Measurements from ENCODE around the gene CAMTA1. TPM values are rescaled to one million over a fixed set of nuclear protein-coding genes. Genes with fewer than 3 reads are reported as not detected.

CAMTA1 gene
- total RNA-seq, 1 experiment from 2014 or later = 103 TPM

DNA sequence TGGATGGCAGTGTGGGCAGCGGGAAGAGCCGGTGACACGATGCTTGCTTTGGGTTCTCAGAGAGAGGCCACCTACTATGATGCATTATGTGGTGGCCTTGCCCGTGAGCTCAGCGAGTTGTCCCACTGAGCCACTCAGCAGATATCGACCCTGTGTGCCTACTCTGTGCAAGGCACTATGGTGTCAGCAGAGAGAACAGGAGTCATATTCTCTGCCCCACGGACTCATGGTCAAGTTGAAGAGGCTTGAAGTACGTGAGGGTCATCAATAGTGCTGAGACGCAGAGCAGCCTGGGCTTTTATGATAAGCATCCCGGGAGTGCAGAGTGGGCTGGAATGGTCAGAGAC, 466.2 kb downstream of the CAMTA1 start:
- no peak for DNase-seq
- no peaks in the 10 kb centered on the region for H3K27me3 ChIP-seq
- no peaks in the 10 kb centered on the region for H3K9me3 ChIP-seq
- H3K4me3 ChIP-seq = no peak overlapping the region
- H3K36me3 ChIP-seq = no peaks in the 10 kb centered on the region

DNA sequence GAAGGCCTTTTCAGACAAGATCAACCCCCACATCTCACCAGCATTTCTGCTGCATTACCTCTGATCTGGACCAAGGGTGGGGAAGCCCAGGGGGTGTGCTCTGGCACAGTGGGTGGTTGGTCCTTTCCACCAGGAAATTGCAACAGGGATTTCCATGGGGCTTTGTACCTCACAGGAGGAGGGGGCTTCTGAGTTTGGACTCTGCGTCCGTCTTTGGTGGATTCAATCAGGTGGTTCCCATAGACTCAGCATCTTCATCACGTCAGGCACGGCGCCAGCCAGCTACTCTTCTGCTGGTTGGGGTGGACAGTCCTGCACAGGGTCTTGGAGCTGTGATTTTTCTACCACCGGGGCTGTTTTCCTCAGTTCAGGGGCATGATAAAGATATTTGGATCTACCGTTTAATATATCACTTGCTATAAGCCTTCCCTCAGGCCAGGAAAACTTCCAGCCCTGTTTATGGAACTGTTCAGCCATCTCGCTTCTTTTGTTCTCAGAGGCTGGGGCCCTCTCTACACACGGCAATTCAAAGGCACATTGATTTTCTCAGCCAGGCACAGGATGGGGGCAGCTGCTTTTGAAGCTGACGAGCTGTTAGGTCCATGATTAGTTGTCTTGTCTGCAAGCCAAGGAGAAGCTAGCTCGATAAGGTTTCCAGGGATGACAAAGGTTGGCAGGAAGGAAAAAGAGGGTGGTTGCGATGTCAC, 467.3 kb downstream of the CAMTA1 start:
- H3K9me3 ChIP-seq = no peaks in the 10 kb centered on the region
- no peak for DNase-seq
- H3K27me3 ChIP-seq = no peaks in the 10 kb centered on the region
- no peak overlapping the region for H3K4me3 ChIP-seq
- H3K36me3 ChIP-seq = no peaks in the 10 kb centered on the region

DNA sequence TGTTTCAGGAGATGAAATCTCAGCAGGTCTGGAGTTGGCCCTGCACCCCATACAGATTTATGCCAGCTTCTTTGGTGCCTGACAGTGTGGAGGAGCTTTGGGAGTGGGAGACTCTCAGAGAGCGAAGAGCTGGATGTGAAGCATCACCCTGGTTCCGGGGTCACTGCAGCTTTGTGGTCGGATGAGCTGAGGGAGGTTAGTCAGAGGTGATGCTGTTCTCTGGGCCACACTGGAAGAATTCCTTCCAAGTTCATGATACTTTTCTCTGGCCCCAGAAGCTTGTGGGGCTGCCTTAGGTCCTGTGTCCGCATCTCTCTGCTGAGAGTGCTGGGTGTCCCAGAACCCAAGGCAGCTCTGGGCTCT, 467.8 kb downstream of the CAMTA1 start:
- no peaks in the 10 kb centered on the region for H3K27me3 ChIP-seq
- DNase-seq = no peak
- H3K36me3 ChIP-seq = no peaks in the 10 kb centered on the region
- H3K4me3 ChIP-seq = no peak overlapping the region
- no peaks in the 10 kb centered on the region for H3K9me3 ChIP-seq

DNA sequence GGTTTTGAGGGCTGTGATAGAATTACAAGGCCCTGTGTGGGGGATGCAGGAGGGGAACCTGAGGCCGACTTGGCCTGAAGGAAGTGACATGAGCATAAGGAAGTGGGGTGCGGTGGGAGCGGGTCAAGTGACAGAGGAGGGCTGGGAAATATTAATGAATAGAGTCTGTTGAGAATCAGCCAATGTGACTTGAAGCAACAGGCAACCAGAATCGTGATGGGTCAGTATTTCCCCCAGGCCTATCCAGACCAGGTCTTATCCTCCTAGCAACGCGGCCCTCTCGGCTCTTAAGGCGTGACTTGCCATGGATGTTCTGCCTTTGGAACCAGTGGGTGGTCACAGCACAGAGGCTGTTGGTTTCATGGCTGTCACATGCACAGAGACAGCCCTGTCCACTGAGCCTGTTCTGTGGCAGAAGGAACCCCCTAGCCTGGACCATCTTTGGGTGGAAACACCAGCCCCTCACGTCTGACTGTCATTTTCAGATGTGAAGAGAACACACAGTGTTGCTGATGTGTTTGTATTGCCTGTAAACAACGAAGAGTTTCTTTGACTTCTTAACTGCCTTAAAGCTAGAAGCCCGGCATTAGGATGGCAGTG, 468.8 kb downstream of the CAMTA1 start:
- Histone ChIP-seq H3K36me3 (no peaks in the 10 kb centered on the region), H3K4me3 (no peak overlapping the region), H3K27me3 (no peaks in the 10 kb centered on the region), H3K9me3 (no peaks in the 10 kb centered on the region)
- no peak for DNase-seq

DNA sequence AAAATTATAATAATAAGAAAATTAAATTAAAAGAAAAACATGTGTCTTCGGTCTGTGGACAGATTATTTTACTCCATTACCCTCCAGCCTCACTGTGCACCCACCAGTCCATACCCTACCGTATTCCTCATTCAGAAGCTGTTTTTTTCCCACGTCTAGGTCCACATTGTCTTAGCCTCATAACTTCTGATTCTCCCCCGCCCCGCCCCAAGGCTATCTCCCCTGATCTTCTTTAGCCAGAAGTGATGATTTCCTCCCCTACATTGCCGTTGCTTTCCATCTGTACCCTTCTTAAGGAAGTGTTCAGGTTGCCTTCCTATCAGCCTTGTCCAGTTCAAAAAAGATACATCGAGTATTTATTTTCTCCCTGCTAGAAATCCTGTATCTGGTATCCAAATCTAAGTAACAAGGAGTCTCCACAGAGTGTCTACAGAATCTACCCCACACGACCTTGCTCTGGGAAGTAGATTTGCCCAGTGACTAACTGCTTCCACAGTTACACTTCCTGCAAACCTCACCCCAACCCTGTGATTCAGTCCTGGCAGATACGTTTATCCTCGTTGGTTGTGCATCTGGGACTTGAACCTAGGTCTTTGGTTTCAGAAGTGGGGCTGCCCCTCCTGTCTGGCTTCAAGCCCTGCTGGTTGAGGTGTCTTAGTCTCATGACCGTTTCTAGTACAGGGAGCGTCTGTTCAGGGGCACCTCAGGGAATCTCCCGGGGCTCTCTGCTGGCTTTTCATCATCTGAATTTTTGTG, 470.2 kb downstream of the CAMTA1 start:
- Histone ChIP-seq H3K9me3 (no peaks in the 10 kb centered on the region), H3K4me3 (no peak overlapping the region), H3K27me3 (no peaks in the 10 kb centered on the region), H3K36me3 (no peaks in the 10 kb centered on the region)
- peak; percentile 38 for DNase-seq

DNA sequence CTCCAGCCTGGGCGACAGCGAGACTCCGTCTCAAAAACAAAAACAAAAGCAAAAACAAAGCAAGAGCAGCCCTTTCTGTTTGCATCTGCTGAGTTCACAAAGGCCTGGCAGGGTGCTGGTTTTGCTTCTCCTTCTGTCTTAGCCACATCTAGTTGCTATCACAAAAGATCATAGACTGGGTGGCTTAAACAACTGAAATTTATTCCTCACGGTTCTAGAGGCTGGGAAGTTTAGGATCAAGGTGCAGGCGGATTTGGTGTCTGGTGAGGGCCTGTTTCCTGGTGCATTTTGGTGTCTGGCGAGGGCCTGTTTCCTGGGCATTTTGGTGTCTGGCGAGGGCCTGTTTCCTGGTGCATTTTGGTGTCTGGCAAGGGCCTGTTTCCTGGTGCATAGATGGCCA, 471.3 kb downstream of the CAMTA1 start:
- no peak overlapping the region for H3K4me3 ChIP-seq
- no peak for DNase-seq
- no peaks in the 10 kb centered on the region for H3K36me3 ChIP-seq
- no peaks in the 10 kb centered on the region for H3K27me3 ChIP-seq
- no peaks in the 10 kb centered on the region for H3K9me3 ChIP-seq

DNA sequence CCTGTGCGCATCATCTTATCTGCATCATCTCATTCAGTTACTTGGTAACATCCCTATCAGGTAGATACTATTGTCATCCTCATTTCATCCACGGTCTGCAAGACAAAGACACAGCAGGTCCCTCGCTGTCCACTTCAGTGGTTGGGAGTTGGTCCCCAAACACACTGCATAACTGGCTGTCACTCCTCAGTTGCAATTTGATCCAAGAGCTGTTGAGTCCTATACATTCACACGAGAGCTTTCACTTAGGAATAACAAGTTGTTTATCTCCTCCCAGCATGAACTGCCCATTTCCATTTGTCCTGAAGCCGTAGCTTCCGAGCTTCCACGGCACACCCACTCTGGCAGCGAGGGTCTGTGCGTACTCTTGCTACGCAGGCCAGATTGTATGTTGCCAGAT, 472.0 kb downstream of the CAMTA1 start:
- H3K9me3 ChIP-seq = no peaks in the 10 kb centered on the region
- H3K27me3 ChIP-seq = no peaks in the 10 kb centered on the region
- no peaks in the 10 kb centered on the region for H3K36me3 ChIP-seq
- H3K4me3 ChIP-seq = no peak overlapping the region
- no peak for DNase-seq

DNA sequence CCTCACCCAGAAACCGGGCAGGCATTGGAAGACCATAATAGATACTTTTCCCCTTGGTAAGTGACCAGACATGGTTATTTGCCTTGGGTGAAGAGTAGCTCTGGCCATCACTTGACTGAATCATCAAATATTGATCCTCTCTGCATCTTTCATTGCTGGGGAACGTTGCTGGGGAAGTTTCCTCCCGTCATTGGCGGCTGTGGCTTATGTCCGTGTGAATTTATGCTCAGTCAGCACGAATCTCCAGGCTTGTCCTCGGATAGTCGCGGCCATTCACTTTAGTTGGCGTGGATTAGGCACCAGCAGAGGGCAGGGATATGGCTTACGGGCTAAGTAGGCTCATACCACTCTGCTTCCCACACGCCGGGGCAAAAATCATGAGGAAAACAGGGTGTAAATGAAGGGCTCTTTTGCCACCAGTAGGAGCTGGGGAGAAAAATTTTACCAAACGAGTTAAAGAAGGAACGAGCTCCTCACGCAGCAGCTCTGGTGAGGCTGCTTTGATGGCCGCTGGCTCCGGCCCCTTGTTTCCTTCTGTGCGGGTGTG, 473.4 kb downstream of the CAMTA1 start:
- no peaks in the 10 kb centered on the region for H3K9me3 ChIP-seq
- H3K27me3 ChIP-seq = no peaks in the 10 kb centered on the region
- no peak for DNase-seq

DNA sequence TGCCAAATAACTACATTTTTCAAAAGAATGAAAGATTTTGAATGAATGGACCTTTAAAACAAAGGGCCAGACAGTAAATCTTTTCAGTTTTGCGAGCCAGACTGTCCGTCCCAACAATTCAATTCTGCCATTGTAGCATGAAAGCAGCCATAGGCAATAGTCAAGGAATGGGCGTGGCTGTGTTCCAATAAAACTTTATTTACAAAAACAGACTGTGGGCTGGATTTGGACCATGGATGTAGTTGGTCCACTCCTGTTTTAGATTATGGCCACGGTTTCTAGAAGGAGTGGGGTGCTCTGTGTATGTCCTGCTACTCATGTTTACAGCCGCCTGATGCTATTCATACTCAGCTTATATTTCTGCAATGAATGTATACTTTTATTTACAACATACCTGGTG, 474.7 kb downstream of the CAMTA1 start:
- DNase-seq = no peak
- no peaks in the 10 kb centered on the region for H3K9me3 ChIP-seq
- no peaks in the 10 kb centered on the region for H3K36me3 ChIP-seq
- no peaks in the 10 kb centered on the region for H3K27me3 ChIP-seq
- H3K4me3 ChIP-seq = no peak overlapping the region

More for the DNA sequence above, 473.4 kb downstream of the CAMTA1 start:
- no peak overlapping the region for H3K4me3 ChIP-seq
- H3K36me3 ChIP-seq = no peaks in the 10 kb centered on the region

DNA sequence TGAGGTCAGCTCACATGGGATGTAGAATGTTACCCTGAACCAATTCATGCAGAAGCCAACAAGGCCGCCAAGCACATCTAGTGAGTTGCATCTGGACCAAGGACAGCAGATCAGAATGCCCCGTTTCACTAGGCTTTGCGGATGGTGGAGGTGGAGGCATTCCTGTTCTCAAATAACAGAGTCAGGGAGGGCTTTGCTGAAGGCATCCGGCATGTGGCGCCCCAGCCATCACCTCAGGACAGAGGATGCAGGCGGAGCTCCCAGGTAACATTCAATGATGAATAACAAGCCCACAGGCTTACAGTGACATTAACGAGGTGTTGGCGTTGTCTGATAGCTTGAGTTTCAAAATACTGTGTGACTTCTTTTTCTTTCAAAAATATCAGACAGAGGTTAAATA, 476.2 kb downstream of the CAMTA1 start:
- no peaks in the 10 kb centered on the region for H3K36me3 ChIP-seq
- H3K27me3 ChIP-seq = no peaks in the 10 kb centered on the region
- DNase-seq = no peak
- H3K4me3 ChIP-seq = no peak overlapping the region
- no peaks in the 10 kb centered on the region for H3K9me3 ChIP-seq

DNA sequence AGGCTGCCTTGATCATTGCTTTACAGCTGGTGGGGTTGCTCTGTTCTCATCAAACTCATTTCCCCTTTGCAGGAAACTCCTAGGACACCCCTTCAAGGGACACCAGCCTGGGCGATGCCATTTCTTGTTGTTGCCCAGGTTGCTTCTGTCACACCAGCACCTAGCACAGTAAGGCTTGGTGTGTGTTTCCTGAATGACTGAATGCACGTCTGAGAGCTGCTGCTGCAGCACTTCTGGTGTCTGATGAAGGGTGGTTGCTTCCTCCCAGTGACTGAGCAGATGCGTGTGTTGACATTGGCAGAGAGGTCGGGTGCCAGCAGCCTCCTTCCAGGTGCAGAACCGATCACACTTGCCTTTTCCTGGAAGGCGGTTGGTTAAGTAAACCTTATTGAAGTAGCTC, 477.4 kb downstream of the CAMTA1 start:
- H3K27me3 ChIP-seq = no peaks in the 10 kb centered on the region
- H3K9me3 ChIP-seq = no peaks in the 10 kb centered on the region
- H3K4me3 ChIP-seq = no peak overlapping the region
- DNase-seq = no peak
- H3K36me3 ChIP-seq = no peaks in the 10 kb centered on the region

DNA sequence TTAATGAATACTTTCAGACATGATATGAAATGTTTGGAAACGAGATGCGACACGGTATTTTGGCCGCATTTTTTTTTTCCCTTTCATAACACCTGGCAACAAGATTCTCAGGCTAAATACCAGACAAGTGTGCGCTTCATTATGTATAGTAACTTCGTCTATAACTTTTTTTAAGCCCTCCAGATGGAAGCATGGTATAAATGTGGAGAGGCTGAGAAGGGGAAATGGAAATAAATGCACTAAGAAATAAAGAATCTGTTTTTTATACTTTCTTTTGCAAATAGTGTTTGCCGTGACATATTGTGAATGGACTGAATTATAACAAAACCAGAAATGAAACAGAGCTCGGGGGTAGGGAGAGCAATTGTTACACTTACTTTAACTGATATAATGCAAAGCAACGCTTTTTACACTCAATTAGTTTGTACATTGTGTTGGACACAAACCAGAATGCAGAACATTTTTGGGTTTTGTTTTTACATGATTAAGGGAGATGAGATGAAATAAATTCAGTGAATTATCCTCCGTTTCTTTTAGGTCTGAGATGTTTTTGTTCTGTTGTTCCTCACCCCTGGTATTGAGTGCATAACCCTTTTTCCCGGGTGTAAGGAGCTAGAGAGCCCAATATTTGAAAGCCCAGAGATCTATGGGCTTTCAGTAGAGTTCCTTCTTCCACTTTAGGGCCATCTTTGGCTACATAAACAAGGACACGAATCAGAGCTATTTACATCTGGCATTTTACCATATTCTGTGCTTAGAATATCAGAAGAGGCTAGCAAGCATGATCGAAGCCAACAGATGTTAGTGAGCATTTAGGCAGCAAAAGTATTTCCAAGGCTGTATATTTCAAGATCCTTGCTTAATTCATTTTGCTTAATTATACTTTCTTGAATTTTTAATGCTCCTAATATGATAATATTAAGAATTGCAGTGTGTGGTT, 478.0 kb downstream of the CAMTA1 start:
- DNase-seq = no peak
- H3K27me3 ChIP-seq = no peaks in the 10 kb centered on the region
- no peaks in the 10 kb centered on the region for H3K9me3 ChIP-seq
- H3K36me3 ChIP-seq = no peaks in the 10 kb centered on the region
- no peak overlapping the region for H3K4me3 ChIP-seq

DNA sequence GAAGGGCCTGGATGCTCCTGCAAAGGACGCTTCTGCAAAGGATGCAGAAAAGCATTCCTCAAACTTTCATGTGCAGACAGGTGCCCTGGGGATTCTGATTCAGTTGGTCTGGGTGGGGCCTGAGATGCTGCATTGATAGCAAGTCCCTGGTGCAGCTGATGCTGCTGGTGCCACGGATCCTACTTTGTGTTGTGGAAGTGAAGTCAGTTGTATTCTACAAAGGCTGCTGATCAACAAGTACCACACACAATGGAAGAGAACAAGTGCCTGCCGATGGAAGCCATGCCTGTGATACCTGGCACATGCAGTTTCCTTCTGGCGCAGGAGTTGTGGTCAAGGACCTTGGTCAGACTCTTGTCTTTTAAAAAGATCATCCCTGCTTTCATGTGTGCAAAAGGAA, 478.8 kb downstream of the CAMTA1 start:
- no peaks in the 10 kb centered on the region for H3K27me3 ChIP-seq
- H3K9me3 ChIP-seq = peaks cover 6% of the 10 kb centered on the region
- H3K4me3 ChIP-seq = no peak overlapping the region
- DNase-seq = no peak
- H3K36me3 ChIP-seq = no peaks in the 10 kb centered on the region

DNA sequence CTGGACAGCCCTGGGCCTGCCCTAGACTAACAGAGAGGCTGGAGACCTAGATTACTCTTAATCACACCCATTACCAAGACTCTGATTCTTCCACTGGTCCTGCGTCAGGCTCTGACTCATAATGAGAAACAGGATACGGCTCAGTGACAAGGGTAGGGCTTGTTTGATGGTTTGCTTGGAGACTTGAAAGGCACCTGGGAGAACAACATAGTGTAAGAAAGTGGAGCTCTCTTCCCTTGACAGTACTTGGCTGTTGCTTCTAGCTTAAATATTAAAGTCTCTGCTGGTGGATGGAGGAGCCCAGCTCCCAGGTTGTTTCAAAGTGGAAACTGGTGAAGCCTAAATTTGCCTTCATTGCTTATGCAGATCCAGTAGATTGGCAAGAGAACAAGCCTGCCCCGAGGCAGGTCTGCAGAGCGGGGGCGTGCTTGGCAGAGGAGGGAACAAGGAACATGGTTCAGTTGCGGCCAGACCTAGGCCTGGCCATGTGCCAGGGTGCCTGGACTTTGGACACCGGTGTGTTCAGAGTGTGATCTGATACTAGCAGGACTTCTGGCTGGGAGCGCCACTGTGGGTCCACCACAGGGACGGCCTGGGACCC, 480.6 kb downstream of the CAMTA1 start:
- no peaks in the 10 kb centered on the region for H3K27me3 ChIP-seq
- H3K4me3 ChIP-seq = no peak overlapping the region
- peak; percentile 76 for DNase-seq
- H3K9me3 ChIP-seq = peaks cover 14% of the 10 kb centered on the region
- H3K36me3 ChIP-seq = no peaks in the 10 kb centered on the region

DNA sequence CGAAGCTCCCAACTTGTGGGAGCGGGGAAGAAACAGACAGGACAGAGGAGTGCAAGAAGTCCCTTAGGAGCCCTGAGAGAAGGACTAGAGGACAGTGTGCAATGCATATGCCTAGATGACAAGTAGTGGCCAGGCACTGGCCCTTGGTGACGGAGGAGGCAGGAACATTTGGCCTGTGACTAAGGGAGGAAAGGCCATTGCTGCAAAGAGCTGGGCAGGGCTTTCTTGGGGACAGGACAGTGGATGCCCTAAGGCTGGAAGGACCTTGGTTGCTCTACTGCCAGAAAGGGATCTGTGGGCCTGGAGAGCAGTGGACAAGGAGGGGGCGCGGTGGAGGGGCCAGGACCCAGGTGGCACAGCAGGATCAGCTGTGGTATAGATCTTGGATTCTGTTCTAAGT, 481.3 kb downstream of the CAMTA1 start:
- no peaks in the 10 kb centered on the region for H3K27me3 ChIP-seq
- no peak for DNase-seq

DNA sequence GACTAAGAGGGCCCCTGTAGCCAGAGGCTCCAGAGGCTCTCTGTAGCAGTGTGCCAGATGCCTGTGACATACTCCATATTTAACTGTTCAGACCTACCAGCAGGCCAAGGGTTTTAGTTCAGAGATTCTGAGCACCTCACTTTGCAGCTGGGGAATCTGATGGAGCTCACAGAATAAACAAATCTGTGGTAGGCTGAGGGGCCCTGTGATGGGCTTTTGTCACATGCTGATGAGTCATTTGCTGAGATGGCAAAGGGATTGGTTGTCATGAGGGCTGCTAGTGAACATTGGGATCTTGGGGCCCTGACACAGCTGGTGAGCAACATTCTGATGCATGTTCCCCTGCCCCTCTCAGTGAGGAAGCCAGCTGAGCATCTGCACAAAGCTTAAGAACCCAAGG, 482.2 kb downstream of the CAMTA1 start:
- Histone ChIP-seq H3K4me3 (no peak overlapping the region), H3K9me3 (peaks cover 14% of the 10 kb centered on the region), H3K36me3 (no peaks in the 10 kb centered on the region), H3K27me3 (no peaks in the 10 kb centered on the region)
- no peak for DNase-seq

More for the DNA sequence above, 481.3 kb downstream of the CAMTA1 start:
- H3K9me3 ChIP-seq = peaks cover 14% of the 10 kb centered on the region
- no peak overlapping the region for H3K4me3 ChIP-seq
- H3K36me3 ChIP-seq = no peaks in the 10 kb centered on the region
